HL-60 (cell line): Measurements from ENCODE around the gene RUNDC1.

Experiments used
- DNase-seq, 2 experiments: peaks; one replicate each; pipeline ENCODE4 v3.0.0-alpha.2; 2010 to 2020; ENCODE audit warnings: low read depth in 1 of 2, low spot score in 1 of 2
- H3K27ac ChIP-seq: fragments of 250-450 bp; sonication (Bioruptor Pico); replicated peaks from 2 replicates; pipeline ENCODE4 v1.5.1; 2020; ENCODE audit warnings: mild to moderate bottlenecking, moderate library complexity
- H3K27me3 ChIP-seq: fragments of 250-450 bp; sonication (Bioruptor Pico); 2 replicates; pipeline ENCODE4 v1.5.1; 2021; ENCODE audit warnings: mild to moderate bottlenecking, moderate library complexity; ENCODE audit not compliant: insufficient read depth, poor library complexity, severe bottlenecking
- H3K4me3 ChIP-seq: replicated peaks from 2 replicates; pipeline ENCODE4 v1.5.1; 2011; ENCODE audit warnings: mild to moderate bottlenecking, control low read depth, low read length; ENCODE audit not compliant: insufficient read depth
- CTCF ChIP-seq: IDR thresholded peaks from one replicate; pipeline ENCODE4 v1.5.1; 2011; ENCODE audit warnings: low read length, control low read depth, inconsistent platforms; ENCODE audit not compliant: insufficient read depth
- GABPA ChIP-seq: IDR thresholded peaks from 2 replicates; pipeline ENCODE4 v1.6.1; 2012; ENCODE audit warnings: low read depth
- POLR2AphosphoS5 ChIP-seq: IDR thresholded peaks from 2 replicates; pipeline ENCODE4 v1.6.1; 2012; ENCODE audit warnings: low read depth
- REST ChIP-seq: IDR thresholded peaks from 2 replicates; pipeline ENCODE4 v1.6.1; 2012; ENCODE audit warnings: low read depth; ENCODE audit not compliant: insufficient replicate concordance
- SPI1 ChIP-seq: IDR thresholded peaks from 2 replicates; pipeline ENCODE4 v1.6.1; 2012; ENCODE audit warnings: low read depth, mild to moderate bottlenecking, borderline replicate concordance

Gene RUNDC1

GRCh38 chr17:42946812-42947211 lies 33.6 kb upstream of the RUNDC1 start:
- H3K27me3 ChIP-seq = no peaks in the 10 kb centered on the region
- no peak overlapping the region for H3K4me3 ChIP-seq
- no peak overlapping the region for H3K27ac ChIP-seq
- TF ChIP-seq SPI1 = no peak
- no peak for TF ChIP-seq REST
- no peak for TF ChIP-seq POLR2AphosphoS5
- TF ChIP-seq CTCF = no peak
- no peak for DNase-seq

- no peak for DNase-seq
- H3K27me3 ChIP-seq = no peaks in the 10 kb centered on the region
- no peak overlapping the region for H3K27ac ChIP-seq
- H3K4me3 ChIP-seq = no peak overlapping the region
- TF ChIP-seq POLR2AphosphoS5 = no peak
- no peak for TF ChIP-seq REST
- TF ChIP-seq GABPA = no peak
- TF ChIP-seq SPI1 = no peak
- TF ChIP-seq CTCF = no peak
Observed at GRCh38 chr17:42950044-42950783, 30.2 kb upstream of the RUNDC1 start.

- Histone ChIP-seq H3K27me3 (no peaks in the 10 kb centered on the region), H3K27ac (no peak overlapping the region), H3K4me3 (no peak overlapping the region)
- DNase-seq = no peak
- TF ChIP-seq GABPA (no peak), SPI1 (no peak), REST (no peak), CTCF (no peak), POLR2AphosphoS5 (no peak)
Observed at GRCh38 chr17:42953669-42954068, 26.7 kb upstream of the RUNDC1 start.
